Muscle of leg (tissue), 11 donors: Measurements from ENCODE around the gene LIPI. TPM values are rescaled to one million over a fixed set of nuclear protein-coding genes. Genes with fewer than 3 reads are reported as not detected.
"Not testable (repeated sequence)": the region's sequence is repeated elsewhere in the genome, so short reads cannot be mapped to it uniquely, and the experiment has no call there.

ENCODE experiments used
- DNase-seq: peaks from one replicate; pipeline ENCODE4 v3.0.0; 2013
- H3K27ac ChIP-seq: one replicate; pipeline ENCODE4 v1.5.1; 2013; ENCODE audit warnings: mild to moderate bottlenecking, low read length, control low read depth
- H3K27me3 ChIP-seq: one replicate; pipeline ENCODE4 v1.6.1; 2013; ENCODE audit warnings: low read length; ENCODE audit not compliant: control insufficient read depth, insufficient read depth
- H3K36me3 ChIP-seq: one replicate; pipeline ENCODE4 v1.6.1; 2013; ENCODE audit warnings: low read length; ENCODE audit not compliant: control insufficient read depth, insufficient read depth
- H3K4me1 ChIP-seq: one replicate; pipeline ENCODE4 v1.6.1; 2013; ENCODE audit warnings: low read length; ENCODE audit not compliant: control insufficient read depth, insufficient read depth
- H3K4me3 ChIP-seq: one replicate; pipeline ENCODE4 v1.5.1; 2013; ENCODE audit warnings: low read length, control low read depth
- H3K9me3 ChIP-seq: replicated peaks from 2 replicates; pipeline ENCODE4 v1.6.1; 2013; ENCODE audit warnings: low read depth, low read length; ENCODE audit not compliant: control insufficient read depth
- WGBS: methylation state at CpG from one replicate; pipeline ENCODE4 v1.1.5; 2013; ENCODE audit warnings: missing lambda C conversion rate; ENCODE audit not compliant: insufficient coverage; 5-methylcytosine and 5-hydroxymethylcytosine counted together
- polyA plus RNA-seq, 8 donors: library from polyadenylated mRNA; unstranded; fragments of 120-200 nt; gene quantifications; one replicate each; pipeline versions ENCODE4 v1.2.1 to v1.2.3, GENCODE V29; 2013; ENCODE audit warnings: inconsistent platforms in 1 of 8, low replicate concordance in 1 of 8; ENCODE audit not compliant: insufficient read length in 8 of 8, insufficient read depth in 1 of 8
- total RNA-seq: library from RNA; stranded (reverse); fragments of 120-200 nt; gene quantifications from one replicate; pipeline ENCODE4 v1.2.4, GENCODE V29; 2013

Gene LIPI
- total and polyA plus RNA-seq, 9 donors: 0.06 to 0.34 (median 0.24) TPM; not detected in 2

- WGBS: 94% methylated on average over 27 of the region's 32 CpGs
Measured at GRCh38 chr21:14075346-14076142, 135.2 kb downstream of the LIPI start.

DNA sequence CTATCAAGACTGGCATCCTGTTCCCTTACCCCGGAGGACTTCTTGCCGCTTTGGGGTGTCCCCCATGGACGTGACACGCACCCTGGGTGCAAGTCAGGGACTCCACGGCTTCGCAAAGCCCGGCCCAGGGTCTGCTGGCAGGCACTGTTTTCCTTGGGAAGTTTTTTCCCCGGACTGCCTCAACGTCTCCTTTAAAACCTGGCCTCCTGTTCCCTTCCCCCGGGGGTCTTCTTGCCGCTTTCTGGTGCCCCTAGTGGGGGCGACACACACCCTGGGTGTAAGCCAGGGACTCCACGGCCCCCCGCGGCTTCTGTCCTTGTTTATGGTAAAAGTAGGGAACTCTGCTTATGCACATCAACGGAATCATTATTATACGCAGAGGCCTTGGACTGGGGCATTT lies 136.6 kb downstream of the LIPI start:
- no peak overlapping the region for H3K27ac ChIP-seq
- H3K4me1 ChIP-seq: no peaks in the 10 kb centered on the region
- H3K27me3 ChIP-seq: no peaks in the 10 kb centered on the region
- no peaks in the 10 kb centered on the region for H3K36me3 ChIP-seq
- DNase-seq: no peak
- peaks cover 74% of the 10 kb centered on the region for H3K9me3 ChIP-seq
- no peak overlapping the region for H3K4me3 ChIP-seq
- WGBS: 95% methylated on average over 11 of the region's 17 CpGs

More at GRCh38 chr21:14075346-14076142, 135.2 kb downstream of the LIPI start:
- no peak for DNase-seq
- H3K27me3 ChIP-seq: no peaks in the 10 kb centered on the region
- no peaks in the 10 kb centered on the region for H3K4me1 ChIP-seq
- H3K9me3 ChIP-seq: peaks cover 71% of the 10 kb centered on the region
- H3K36me3 ChIP-seq: no peaks in the 10 kb centered on the region
- H3K4me3 ChIP-seq: no peak overlapping the region
- no peak overlapping the region for H3K27ac ChIP-seq

GRCh38 chr21:14073615-14074014 lies 137.1 kb downstream of the LIPI start:
- H3K27ac ChIP-seq: no peak overlapping the region
- H3K27me3 ChIP-seq: no peaks in the 10 kb centered on the region
- no peak overlapping the region for H3K4me3 ChIP-seq
- peaks cover 70% of the 10 kb centered on the region for H3K9me3 ChIP-seq
- no peaks in the 10 kb centered on the region for H3K36me3 ChIP-seq
- H3K4me1 ChIP-seq: no peaks in the 10 kb centered on the region
- 97% methylated on average over 15 of the region's 16 CpGs for WGBS
- no peak for DNase-seq

DNA sequence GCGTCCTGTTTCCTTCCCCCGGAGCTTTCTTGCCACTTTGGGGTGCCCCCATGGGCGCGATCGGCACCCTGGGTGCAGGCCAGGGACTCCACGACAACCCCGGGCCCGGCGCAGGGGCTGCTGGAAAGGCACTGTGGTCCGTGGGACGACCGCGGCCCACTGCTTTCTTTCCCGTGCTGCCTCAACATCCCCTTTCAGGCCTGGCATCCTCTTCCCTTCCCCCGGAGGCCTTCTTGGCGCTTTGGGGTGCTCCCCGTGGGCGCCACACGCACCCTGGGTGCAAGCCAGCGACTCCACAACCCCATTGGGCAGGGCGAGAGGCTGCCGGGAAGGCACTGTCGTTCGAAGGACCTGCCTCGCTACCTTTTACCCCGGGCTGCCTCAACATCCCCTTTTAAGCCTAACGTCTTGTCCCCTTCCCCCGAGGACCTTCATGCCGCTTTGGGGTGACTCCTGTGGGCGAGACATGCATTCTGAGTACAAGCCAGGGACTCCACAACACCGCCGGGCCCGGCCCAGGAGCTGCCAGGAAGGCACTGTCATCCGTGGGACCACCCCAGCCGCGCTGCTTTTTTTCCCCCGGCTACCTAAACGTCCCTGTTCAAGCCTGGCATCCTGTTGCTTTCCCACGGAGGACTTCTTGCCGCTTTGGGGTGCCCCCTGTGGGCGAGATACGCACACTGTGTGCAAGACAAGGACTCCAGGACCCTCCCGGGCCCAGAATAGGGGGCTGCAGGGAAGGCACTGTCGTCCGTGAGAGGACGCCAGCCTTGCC lies 137.8 kb downstream of the LIPI start:
- no peak overlapping the region for H3K4me3 ChIP-seq
- WGBS: 92% methylated on average over 42 of the region's 46 CpGs
- H3K27me3 ChIP-seq: no peaks in the 10 kb centered on the region
- H3K36me3 ChIP-seq: no peaks in the 10 kb centered on the region
- H3K27ac ChIP-seq: no peak overlapping the region
- DNase-seq: no peak
- H3K9me3 ChIP-seq: peaks cover 66% of the 10 kb centered on the region
- no peaks in the 10 kb centered on the region for H3K4me1 ChIP-seq

DNA sequence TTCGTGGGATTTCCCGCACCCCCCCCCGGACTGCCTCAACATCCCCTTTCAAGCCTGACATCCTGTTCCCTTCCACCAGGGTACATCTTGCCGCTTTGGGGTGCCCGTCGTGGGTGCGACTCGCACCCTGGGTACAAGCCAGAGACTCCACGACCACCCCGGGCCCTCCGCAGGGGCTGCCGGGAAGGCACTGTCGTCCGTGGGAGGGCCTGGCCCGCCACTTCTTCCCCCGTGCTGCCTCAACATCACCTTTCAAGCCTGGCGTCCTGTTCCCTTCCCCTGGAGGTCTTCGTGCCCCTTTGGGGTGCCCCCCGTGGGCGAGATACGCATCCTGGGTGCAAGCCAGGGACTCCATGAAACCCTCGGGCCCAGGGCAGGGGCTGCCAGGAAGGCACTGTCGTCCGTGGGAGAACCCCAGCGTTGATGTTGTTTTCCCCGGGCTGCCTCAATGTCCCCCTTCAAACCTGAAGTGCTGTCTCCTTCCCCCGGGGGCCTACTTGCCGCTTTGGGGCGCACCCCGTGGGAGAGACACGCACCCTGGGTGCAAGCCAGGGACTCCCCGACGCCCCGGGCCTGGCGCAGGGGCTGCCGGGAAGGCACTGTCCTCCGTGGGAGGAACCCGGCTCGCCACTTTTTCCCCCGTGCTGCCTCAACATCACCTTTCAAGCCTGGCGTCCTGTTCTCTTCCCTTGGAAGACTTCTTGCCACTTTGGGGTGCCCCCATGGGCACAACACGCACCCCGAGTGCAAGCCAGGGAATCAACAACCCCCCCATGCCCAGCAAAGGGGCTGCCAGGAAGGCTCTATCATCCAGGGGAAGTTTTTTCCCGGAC lies 138.6 kb downstream of the LIPI start:
- no peak overlapping the region for H3K4me3 ChIP-seq
- no peaks in the 10 kb centered on the region for H3K27me3 ChIP-seq
- DNase-seq: no peak
- 96% methylated on average over 42 of the region's 44 CpGs for WGBS
- no peaks in the 10 kb centered on the region for H3K36me3 ChIP-seq
- no peak overlapping the region for H3K27ac ChIP-seq
- H3K4me1 ChIP-seq: no peaks in the 10 kb centered on the region
- peaks cover 60% of the 10 kb centered on the region for H3K9me3 ChIP-seq

- DNase-seq: no peak
Measured at GRCh38 chr21:14070968-14071367, 139.8 kb downstream of the LIPI start.

DNA sequence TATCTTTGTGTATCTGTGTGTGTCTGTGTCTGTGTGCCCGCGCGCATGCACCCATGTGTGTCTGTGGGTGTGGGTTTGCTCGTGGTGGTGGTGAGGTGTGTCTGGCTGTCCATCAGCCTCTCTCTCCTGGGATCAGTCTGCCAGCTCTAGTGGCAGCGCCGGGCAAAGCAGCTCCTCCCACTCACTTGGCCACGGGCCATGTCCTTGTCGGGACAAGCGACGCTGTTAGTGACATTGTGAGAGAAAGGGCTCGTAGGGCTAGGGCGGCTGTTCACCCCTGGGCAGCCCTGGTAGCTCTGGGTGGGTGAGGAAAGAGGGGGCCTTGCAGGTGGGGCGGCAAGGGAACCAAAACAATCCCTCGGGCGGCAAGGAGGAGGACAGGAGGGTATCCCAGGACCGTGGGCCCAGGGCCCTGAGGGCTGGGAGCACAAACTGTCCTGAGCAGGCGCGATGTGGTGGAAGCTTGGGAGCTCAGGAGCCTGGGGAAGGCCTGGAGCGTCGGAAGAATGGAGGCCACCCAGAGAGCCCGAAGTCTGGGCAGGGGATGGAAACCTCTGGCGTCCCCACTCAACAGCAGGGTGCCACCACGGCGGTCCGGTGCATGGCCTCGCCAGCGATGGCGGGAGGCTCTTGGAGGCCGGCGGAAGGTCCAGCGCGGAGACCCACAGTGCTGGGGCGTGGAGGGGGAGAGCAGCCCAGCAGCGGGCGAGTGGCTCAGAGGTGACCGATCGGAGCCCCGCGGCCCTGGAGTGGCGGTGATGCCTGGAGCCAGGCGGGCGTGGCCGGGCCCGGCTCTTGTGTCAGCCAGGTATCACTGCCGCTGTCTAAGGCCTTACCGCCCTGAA lies 140.5 kb downstream of the LIPI start:
- H3K36me3 ChIP-seq: no peaks in the 10 kb centered on the region
- H3K27me3 ChIP-seq: no peaks in the 10 kb centered on the region
- H3K4me3 ChIP-seq: no peak overlapping the region
- no peak overlapping the region for H3K27ac ChIP-seq
- 95% methylated on average over 38 of the region's 46 CpGs for WGBS
- H3K4me1 ChIP-seq: no peaks in the 10 kb centered on the region
- no peak for DNase-seq
- H3K9me3 ChIP-seq: peaks cover 45% of the 10 kb centered on the region

More at GRCh38 chr21:14070968-14071367, 139.8 kb downstream of the LIPI start:
- H3K4me3 ChIP-seq: no peak overlapping the region
- no peaks in the 10 kb centered on the region for H3K27me3 ChIP-seq
- H3K4me1 ChIP-seq: no peaks in the 10 kb centered on the region
- H3K27ac ChIP-seq: no peak overlapping the region
- peaks cover 52% of the 10 kb centered on the region for H3K9me3 ChIP-seq
- no peaks in the 10 kb centered on the region for H3K36me3 ChIP-seq
- 97% methylated on average over 15 of the region's 16 CpGs for WGBS

GRCh38 chr21:14064296-14064645 lies 146.5 kb downstream of the LIPI start:
- H3K9me3 ChIP-seq: peaks cover 9% of the 10 kb centered on the region
- no peaks in the 10 kb centered on the region for H3K4me1 ChIP-seq
- 99% methylated on average over 20 of the region's 29 CpGs for WGBS
- no peak overlapping the region for H3K27ac ChIP-seq
- H3K27me3 ChIP-seq: no peaks in the 10 kb centered on the region
- no peak for DNase-seq
- H3K36me3 ChIP-seq: no peaks in the 10 kb centered on the region
- H3K4me3 ChIP-seq: no peak overlapping the region

- DNase-seq, H3K27ac ChIP-seq, H3K9me3 ChIP-seq, H3K27me3 ChIP-seq, H3K4me3 ChIP-seq, H3K36me3 ChIP-seq, H3K4me1 ChIP-seq: not testable (repeated sequence)
- WGBS: 96% methylated on average over 44 of the region's 57 CpGs
Measured at GRCh38 chr21:14063620-14064295, 147.0 kb downstream of the LIPI start.
